ENCODE results near the gene ZNF862. TPM values are rescaled to one million over a fixed set of nuclear protein-coding genes. Genes with fewer than 3 reads are reported as not detected.

The ZNF862 gene
- total and polyA plus RNA-seq, 2 donors (not counting 1 experiment from before 2014, with no cell fraction given) = 24.1 to 33.0 TPM

DNA sequence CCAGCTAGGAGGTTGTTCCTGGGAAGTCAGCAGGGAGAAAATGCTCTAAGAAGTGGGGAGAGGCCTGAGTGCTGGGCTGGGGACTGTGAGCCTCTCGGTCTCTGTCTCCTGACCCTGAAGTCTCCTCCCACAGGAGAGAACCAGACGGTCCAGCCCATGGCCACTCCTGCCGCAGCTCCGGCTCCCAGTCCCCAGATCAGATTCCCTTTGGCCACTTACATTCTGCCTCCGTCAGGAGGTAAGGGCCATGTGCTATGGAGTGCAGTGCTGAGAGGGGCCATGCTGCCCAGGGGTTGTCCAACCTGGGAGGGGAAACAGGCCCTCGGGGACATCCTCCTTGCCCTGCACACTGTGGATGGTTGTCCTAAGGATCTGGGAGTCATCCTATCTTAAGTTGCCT, 43.5 kb upstream of the ZNF862 start:
- Histone ChIP-seq H3K9me3 (ENCODE audit: control extremely low read depth in 1 of 3, control insufficient read depth in 2 of 3, insufficient read depth in 1 of 3, low read length in 2 of 3) (peaks cover 0 to 3% (median 0%) of the 10 kb centered on the region in 3 donors), H4K20me1 (ENCODE audit: control insufficient read depth, insufficient read depth, low read length, poor library complexity, severe bottlenecking) (no peaks in the 10 kb centered on the region), H3K36me3 (replicated peaks in 1 of 2; ENCODE audit: control extremely low read depth in 1 of 2, control insufficient read depth in 1 of 2, extremely low read depth in 1 of 2, insufficient read depth in 2 of 2, low read length in 1 of 2) (no peaks in the 10 kb centered on the region), H3K4me2 (replicated peaks; ENCODE audit: low read depth, low read length, poor library complexity, severe bottlenecking) (no peak overlapping the region), H2AFZ (ENCODE audit: insufficient read depth, low read depth, low read length, poor library complexity, severe bottlenecking) (no peak overlapping the region), H3K27me3 (replicated peaks in 1 of 4; ENCODE audit: control extremely low read depth in 1 of 4, control insufficient read depth in 3 of 4, insufficient read depth in 4 of 4, low read length in 3 of 4) (peaks cover 0 to 15% (median 4%) of the 10 kb centered on the region in 4 experiments), H3K27ac (ENCODE audit: low read length in 2 of 2) (no peak overlapping the region), H3K9ac (ENCODE audit: low read length) (no peak overlapping the region), H3K79me2 (ENCODE audit: control insufficient read depth, insufficient read depth, low read length) (no peaks in the 10 kb centered on the region), H3K4me1 (ENCODE audit: control insufficient read depth in 2 of 2, insufficient read depth in 2 of 2, low read length in 2 of 2) (no peaks in the 10 kb centered on the region), H3K4me3 (ENCODE audit: control extremely low read depth in 1 of 5, extremely low read depth in 1 of 5, insufficient read depth in 1 of 5, low read depth in 2 of 5, low read length in 4 of 5) (no peak overlapping the region)
- intact Hi-C loops (cut with micrococcal nuclease) = no loop called here
- CTCF ChIA-PET = interaction anchor here (1.4 kb wide), 1 partner anchor 13 kb away, joined by 3 read pairs; no protein-coding TSS in a partner anchor
- H3K9me3 Mint-ChIP-seq (ENCODE audit: insufficient read depth) = no peaks in the 10 kb centered on the region
- WGBS (ENCODE audit: insufficient coverage) = 96% methylated on average over 5 of the region's 6 CpGs
- H3K4me1 Mint-ChIP-seq = no peaks in the 10 kb centered on the region
- POLR2A ChIA-PET = no interaction called here
- peaks cover 20% of the 10 kb centered on the region for H3K27me3 Mint-ChIP-seq
- no peak overlapping the region for H3K27ac Mint-ChIP-seq
- ATAC-seq (ENCODE audit: low read depth) (no peak), DNase-seq (no peak)
- TF ChIP-seq, protein P1, sequence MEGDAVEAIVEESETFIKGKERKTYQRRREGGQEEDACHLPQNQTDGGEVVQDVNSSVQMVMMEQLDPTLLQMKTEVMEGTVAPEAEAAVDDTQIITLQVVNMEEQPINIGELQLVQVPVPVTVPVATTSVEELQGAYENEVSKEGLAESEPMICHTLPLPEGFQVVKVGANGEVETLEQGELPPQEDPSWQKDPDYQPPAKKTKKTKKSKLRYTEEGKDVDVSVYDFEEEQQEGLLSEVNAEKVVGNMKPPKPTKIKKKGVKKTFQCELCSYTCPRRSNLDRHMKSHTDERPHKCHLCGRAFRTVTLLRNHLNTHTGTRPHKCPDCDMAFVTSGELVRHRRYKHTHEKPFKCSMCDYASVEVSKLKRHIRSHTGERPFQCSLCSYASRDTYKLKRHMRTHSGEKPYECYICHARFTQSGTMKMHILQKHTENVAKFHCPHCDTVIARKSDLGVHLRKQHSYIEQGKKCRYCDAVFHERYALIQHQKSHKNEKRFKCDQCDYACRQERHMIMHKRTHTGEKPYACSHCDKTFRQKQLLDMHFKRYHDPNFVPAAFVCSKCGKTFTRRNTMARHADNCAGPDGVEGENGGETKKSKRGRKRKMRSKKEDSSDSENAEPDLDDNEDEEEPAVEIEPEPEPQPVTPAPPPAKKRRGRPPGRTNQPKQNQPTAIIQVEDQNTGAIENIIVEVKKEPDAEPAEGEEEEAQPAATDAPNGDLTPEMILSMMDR (IDR thresholded peaks at IDR 0.05) = no peak
- TF ChIP-seq EZH2 (IDR thresholded peaks at IDR 0.05; ENCODE audit: borderline replicate concordance, insufficient read depth, low read depth, low read length, poor library complexity, severe bottlenecking) = no peak
- H3K4me3 Mint-ChIP-seq = no peak overlapping the region

DNA sequence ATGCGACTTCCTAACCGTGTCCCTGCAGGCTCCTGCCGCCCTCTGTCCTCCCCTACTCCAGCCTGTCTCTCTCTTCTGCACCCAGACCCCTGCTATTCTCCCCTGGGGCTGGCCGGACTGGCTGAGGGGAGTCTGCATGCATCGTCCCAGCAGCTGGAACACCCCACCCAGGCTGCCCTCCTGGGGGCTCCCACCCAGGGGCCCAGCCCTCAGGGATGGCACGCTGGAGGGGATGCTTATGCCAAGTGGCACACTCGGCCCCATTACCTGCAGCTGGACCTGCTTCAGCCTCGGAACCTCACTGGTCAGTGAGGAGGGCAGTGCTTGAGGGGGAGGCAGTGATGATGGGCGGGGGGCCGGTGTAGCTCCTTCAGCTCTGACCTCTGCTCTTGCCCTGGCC, 43.0 kb upstream of the ZNF862 start:
- H3K9ac ChIP-seq (ENCODE audit: low read length) = no peak overlapping the region
- Mint-ChIP-seq H3K27me3 (peaks cover 17% of the 10 kb centered on the region), H3K4me1 (no peaks in the 10 kb centered on the region), H3K27ac (no peak overlapping the region), H3K9me3 (ENCODE audit: insufficient read depth) (no peaks in the 10 kb centered on the region), H3K4me3 (no peak overlapping the region)
- H3K36me3 ChIP-seq (replicated peaks in 1 of 2; ENCODE audit: control extremely low read depth in 1 of 2, control insufficient read depth in 1 of 2, extremely low read depth in 1 of 2, insufficient read depth in 2 of 2, low read length in 1 of 2) = no peaks in the 10 kb centered on the region
- H3K9me3 ChIP-seq (ENCODE audit: control extremely low read depth in 1 of 3, control insufficient read depth in 2 of 3, insufficient read depth in 1 of 3, low read length in 2 of 3) = no peaks in the 10 kb centered on the region
- no peaks in the 10 kb centered on the region for H3K79me2 ChIP-seq (ENCODE audit: control insufficient read depth, insufficient read depth, low read length)
- H3K4me3 ChIP-seq (ENCODE audit: control extremely low read depth in 1 of 5, extremely low read depth in 1 of 5, insufficient read depth in 1 of 5, low read depth in 2 of 5, low read length in 4 of 5) = no peak overlapping the region
- peaks cover 0 to 11% (median 2%) of the 10 kb centered on the region in 4 experiments for H3K27me3 ChIP-seq (replicated peaks in 1 of 4; ENCODE audit: control extremely low read depth in 1 of 4, control insufficient read depth in 3 of 4, insufficient read depth in 4 of 4, low read length in 3 of 4)
- no peaks in the 10 kb centered on the region for H4K20me1 ChIP-seq (ENCODE audit: control insufficient read depth, insufficient read depth, low read length, poor library complexity, severe bottlenecking)
- H3K4me2 ChIP-seq (replicated peaks; ENCODE audit: low read depth, low read length, poor library complexity, severe bottlenecking) = no peak overlapping the region
- H2AFZ ChIP-seq (ENCODE audit: insufficient read depth, low read depth, low read length, poor library complexity, severe bottlenecking) = no peak overlapping the region
- WGBS (ENCODE audit: insufficient coverage) = 89% methylated on average over 9 of the region's 10 CpGs
- CTCF ChIA-PET = interaction anchor here (1.4 kb wide), 1 partner anchor 12 kb away, joined by 3 read pairs; no protein-coding TSS in a partner anchor
- H3K4me1 ChIP-seq (ENCODE audit: control insufficient read depth in 2 of 2, insufficient read depth in 2 of 2, low read length in 2 of 2) = no peaks in the 10 kb centered on the region
- H3K27ac ChIP-seq (ENCODE audit: low read length in 2 of 2) = no peak overlapping the region
- no peak for TF ChIP-seq EZH2 (IDR thresholded peaks at IDR 0.05; ENCODE audit: borderline replicate concordance, insufficient read depth, low read depth, low read length, poor library complexity, severe bottlenecking)
- TF ChIP-seq, protein P1 (IDR thresholded peaks at IDR 0.05) = no peak
- DNase-seq = no peak
- POLR2A ChIA-PET = no interaction called here
- no peak for ATAC-seq (ENCODE audit: low read depth)
- intact Hi-C loops (cut with micrococcal nuclease) = no loop called here
